ENCODE results near the gene DECR2. TPM values are rescaled to one million over a fixed set of nuclear protein-coding genes. Genes with fewer than 3 reads are reported as not detected.

DECR2 gene
- total and polyA plus RNA-seq, 2 of the 13 experiments (the other 11 are each of a cell fraction or from before 2014, with no cell fraction given): 36.3 to 44.6 TPM

DNA sequence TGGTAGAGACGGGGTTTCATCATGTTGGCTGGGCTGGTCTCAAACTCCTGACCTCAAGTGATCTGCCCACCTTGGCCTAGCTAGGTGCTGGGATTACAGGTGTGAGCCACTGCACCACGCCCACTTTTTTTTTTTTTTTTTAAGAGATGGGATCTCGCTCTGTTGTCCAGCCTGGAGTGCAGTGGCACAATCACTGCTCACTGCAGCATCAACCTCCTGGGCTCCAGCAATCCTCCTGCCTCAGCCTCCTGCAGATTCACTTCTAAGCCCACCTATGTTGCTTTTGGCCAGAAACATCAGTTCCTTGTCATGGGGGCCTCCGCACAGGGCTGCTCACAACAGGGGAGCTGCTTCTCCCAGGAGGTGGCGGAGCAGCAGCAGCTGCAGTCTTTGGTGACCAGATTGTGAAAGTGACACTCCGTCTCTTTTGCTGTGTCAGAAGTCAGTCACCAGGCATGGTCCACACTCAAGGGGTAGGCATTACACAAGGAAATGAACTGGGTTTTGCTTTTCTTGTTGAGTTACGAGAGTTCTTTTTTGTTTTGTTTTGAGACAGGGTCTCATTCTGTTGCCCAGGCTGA lies 9.1 kb upstream of the DECR2 start:
- no peak for FAIRE-seq
- in situ Hi-C loops (cut with HindIII; ENCODE audit: extremely low pct_ligation_motif_present, low pct_unique_long_range_greater_than_20kb) (no loop called here), intact Hi-C loops (cut with micrococcal nuclease; ENCODE audit: unreplicated experiment) (loop anchor here (5.0 kb wide), 1 partner anchor 105 kb away; no protein-coding TSS in a partner anchor)
- H3K27ac ChIP-seq (ENCODE audit: extremely low read length, insufficient read depth, low read length): no peak overlapping the region
- peaks cover 5% of the 10 kb centered on the region for H3K79me2 ChIP-seq (ENCODE audit: insufficient read depth, low read length)
- DNase-seq (ENCODE audit: low spot score): no peak
- H4K20me1 ChIP-seq (ENCODE audit: insufficient read depth, low read length): no peaks in the 10 kb centered on the region
- ATAC-seq: no peak
- H2AFZ ChIP-seq (ENCODE audit: low read length): no peak overlapping the region
- H3K9me3 ChIP-seq (ENCODE audit: low read length): no peaks in the 10 kb centered on the region
- 97% methylated on average over 7 of the region's 7 CpGs for WGBS (ENCODE audit: low lambda C conversion rate)
- no peaks in the 10 kb centered on the region for H3K27me3 ChIP-seq (ENCODE audit: control insufficient read depth in 1 of 2, insufficient read depth in 2 of 2, low read length in 2 of 2)
- H3K36me3 ChIP-seq (replicated peaks in 1 of 2; ENCODE audit: control insufficient read depth in 1 of 2, insufficient read depth in 2 of 2, low read length in 2 of 2): no peaks in the 10 kb centered on the region
- H3K4me1 ChIP-seq (ENCODE audit: insufficient read depth, low read length): peaks cover 12% of the 10 kb centered on the region
- TF ChIP-seq ZNF121 (CRISPR knock-in tag; IDR thresholded peaks at IDR 0.05) (peak; percentile 69), ZEB1 (IDR thresholded peaks at IDR 0.05; ENCODE audit: insufficient replicate concordance, low read depth) (no peak)
- TF ChIP-seq, protein P1, sequence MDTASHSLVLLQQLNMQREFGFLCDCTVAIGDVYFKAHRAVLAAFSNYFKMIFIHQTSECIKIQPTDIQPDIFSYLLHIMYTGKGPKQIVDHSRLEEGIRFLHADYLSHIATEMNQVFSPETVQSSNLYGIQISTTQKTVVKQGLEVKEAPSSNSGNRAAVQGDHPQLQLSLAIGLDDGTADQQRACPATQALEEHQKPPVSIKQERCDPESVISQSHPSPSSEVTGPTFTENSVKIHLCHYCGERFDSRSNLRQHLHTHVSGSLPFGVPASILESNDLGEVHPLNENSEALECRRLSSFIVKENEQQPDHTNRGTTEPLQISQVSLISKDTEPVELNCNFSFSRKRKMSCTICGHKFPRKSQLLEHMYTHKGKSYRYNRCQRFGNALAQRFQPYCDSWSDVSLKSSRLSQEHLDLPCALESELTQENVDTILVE (CRISPR knock-in tag; IDR thresholded peaks at IDR 0.05): no peak
- BruUV-seq (replicated peaks): no TSS peak
- no peak overlapping the region for H3K9ac ChIP-seq (ENCODE audit: insufficient read depth, low read depth, low read length)
- CTCF ChIA-PET (ENCODE audit: low intra/inter-chr PET ratio, low total read pairs): interaction anchor here (1.9 to 2.0 kb wide), 2 partner anchors 95 to 103 kb away, joined by 11 read pairs; no protein-coding TSS in a partner anchor
- no peak overlapping the region for H3K4me3 ChIP-seq (replicated peaks in 1 of 3; ENCODE audit: insufficient read depth in 1 of 3, low read depth in 2 of 3, low read length in 3 of 3)
- no peak overlapping the region for H3K4me2 ChIP-seq (ENCODE audit: low read depth, low read length)
- POLR2A ChIA-PET: interaction anchor here (1.0 to 1.5 kb wide), 3 partner anchors 9 to 109 kb away, joined by 3 to 5 read pairs (median 3); partner anchors contain the start of genes DECR2 and RAB11FIP3

DNA sequence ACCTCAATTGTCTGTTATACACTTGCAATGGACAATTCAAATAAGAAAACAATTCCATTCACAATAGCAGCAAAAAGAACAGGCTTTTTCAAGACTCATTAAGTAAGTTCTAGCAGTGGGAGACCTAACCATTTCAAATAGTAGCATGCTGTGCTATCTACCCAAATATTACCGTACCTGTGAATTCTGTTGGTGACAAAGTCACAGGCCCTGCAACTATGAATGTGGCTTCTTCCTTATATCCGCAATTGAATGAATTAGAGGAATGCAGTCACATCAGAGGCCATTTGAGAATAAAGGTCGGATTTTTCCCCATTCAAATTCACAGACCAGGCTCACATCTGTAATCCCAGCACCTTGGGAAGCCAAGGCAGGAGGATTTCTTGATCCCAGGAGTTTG lies 5.5 kb upstream of the DECR2 start:
- Histone ChIP-seq H3K79me2 (ENCODE audit: insufficient read depth, low read length) (peaks cover 14% of the 10 kb centered on the region), H3K27me3 (ENCODE audit: control insufficient read depth in 1 of 2, insufficient read depth in 2 of 2, low read length in 2 of 2) (no peaks in the 10 kb centered on the region), H3K9me3 (ENCODE audit: low read length) (no peaks in the 10 kb centered on the region), H3K27ac (ENCODE audit: extremely low read length, insufficient read depth, low read length) (peak overlapping the region; percentile 94), H3K9ac (ENCODE audit: insufficient read depth, low read depth, low read length) (peak overlapping the region; percentile 88), H4K20me1 (ENCODE audit: insufficient read depth, low read length) (no peaks in the 10 kb centered on the region), H2AFZ (ENCODE audit: low read length) (no peak overlapping the region), H3K4me2 (ENCODE audit: low read depth, low read length) (peak overlapping the region; percentile 99), H3K4me1 (ENCODE audit: insufficient read depth, low read length) (peaks cover 37% of the 10 kb centered on the region), H3K36me3 (replicated peaks in 1 of 2; ENCODE audit: control insufficient read depth in 1 of 2, insufficient read depth in 2 of 2, low read length in 2 of 2) (peaks cover 0 to 4% of the 10 kb centered on the region in 2 experiments; a peak in 2 of 5 replicates), H3K4me3 (replicated peaks in 1 of 3; ENCODE audit: insufficient read depth in 1 of 3, low read depth in 2 of 3, low read length in 3 of 3) (peak overlapping the region; percentile 60 to 81 (median 81))
- intact Hi-C loops (cut with micrococcal nuclease; ENCODE audit: unreplicated experiment) (no loop called here), in situ Hi-C loops (cut with HindIII; ENCODE audit: extremely low pct_ligation_motif_present, low pct_unique_long_range_greater_than_20kb) (loop anchor here (5.0 kb wide), 1 partner anchor 101 kb away; no protein-coding TSS in a partner anchor)
- no peak for DNase-seq (ENCODE audit: low spot score)
- CTCF ChIA-PET (ENCODE audit: low intra/inter-chr PET ratio, low total read pairs): no interaction called here
- 10% methylated on average over 3 of the region's 3 CpGs for WGBS (ENCODE audit: low lambda C conversion rate)
- BruUV-seq (replicated peaks): TSS peak; percentile 59
- no peak for FAIRE-seq
- POLR2A ChIA-PET: interaction anchor here (0.9 to 1.7 kb wide), 3 partner anchors 10 to 131 kb away, joined by 3 to 10 read pairs (median 4); partner anchors contain the start of gene CAPN15
- ATAC-seq: no peak
- TF ChIP-seq KDM5B (CRISPR knock-in tag; IDR thresholded peaks at IDR 0.05; ENCODE audit: borderline replicate concordance): 0 out of 2 replicates have a peak, but pooled peaks have one; percentile 52
- TF ChIP-seq JUNB (CRISPR knock-in tag; IDR thresholded peaks at IDR 0.05; ENCODE audit: borderline replicate concordance): no peak
- 0 out of 2 replicates have a peak, but pooled peaks have one; percentile 20 for TF ChIP-seq ELF4 (CRISPR knock-in tag; IDR thresholded peaks at IDR 0.05; ENCODE audit: borderline replicate concordance)
- TF ChIP-seq ZSCAN31 (CRISPR knock-in tag; IDR thresholded peaks at IDR 0.05; ENCODE audit: low read depth): 0 out of 2 replicates have a peak, but pooled peaks have one; percentile 43
- TF ChIP-seq RAD51 (IDR thresholded peaks at IDR 0.05; ENCODE audit: borderline replicate concordance): no peak
- TF ChIP-seq, protein P2, sequence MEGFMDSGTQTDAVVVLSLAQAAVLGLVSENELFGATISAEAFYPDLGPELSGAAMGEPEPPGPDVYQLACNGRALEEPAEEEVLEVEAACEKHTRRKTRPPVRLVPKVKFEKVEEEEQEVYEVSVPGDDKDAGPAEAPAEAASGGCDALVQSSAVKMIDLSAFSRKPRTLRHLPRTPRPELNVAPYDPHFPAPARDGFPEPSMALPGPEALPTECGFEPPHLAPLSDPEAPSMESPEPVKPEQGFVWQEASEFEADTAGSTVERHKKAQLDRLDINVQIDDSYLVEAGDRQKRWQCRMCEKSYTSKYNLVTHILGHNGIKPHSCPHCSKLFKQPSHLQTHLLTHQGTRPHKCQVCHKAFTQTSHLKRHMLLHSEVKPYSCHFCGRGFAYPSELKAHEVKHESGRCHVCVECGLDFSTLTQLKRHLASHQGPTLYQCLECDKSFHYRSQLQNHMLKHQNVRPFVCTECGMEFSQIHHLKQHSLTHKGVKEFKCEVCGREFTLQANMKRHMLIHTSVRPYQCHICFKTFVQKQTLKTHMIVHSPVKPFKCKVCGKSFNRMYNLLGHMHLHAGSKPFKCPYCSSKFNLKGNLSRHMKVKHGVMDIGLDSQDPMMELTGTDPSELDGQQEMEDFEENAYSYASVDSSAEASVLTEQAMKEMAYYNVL (CRISPR knock-in tag; IDR thresholded peaks at IDR 0.05; ENCODE audit: borderline replicate concordance): 0 out of 2 replicates have a peak, but pooled peaks have one; percentile 15
- no peak for TF ChIP-seq CREM (IDR thresholded peaks at IDR 0.05)
- TF ChIP-seq CREM (CRISPR knock-in tag; IDR thresholded peaks at IDR 0.05): no peak
- 0 out of 2 replicates have a peak, but pooled peaks have one; percentile 9 for TF ChIP-seq ZNF468 (CRISPR knock-in tag; IDR thresholded peaks at IDR 0.05)
- no peak for TF ChIP-seq HOXA5 (CRISPR knock-in tag; IDR thresholded peaks at IDR 0.05)
- TF ChIP-seq ZNF136 (CRISPR knock-in tag; IDR thresholded peaks at IDR 0.05; ENCODE audit: low read depth): 0 out of 2 replicates have a peak, but pooled peaks have one; percentile 30
- 0 out of 2 replicates have a peak, but pooled peaks have one; percentile 29 for TF ChIP-seq SPEN (CRISPR knock-in tag; IDR thresholded peaks at IDR 0.05; ENCODE audit: low read depth)

All from HepG2 (cell line).